Measurements from ENCODE around the gene CHCHD1. TPM values are rescaled to one million over a fixed set of nuclear protein-coding genes. Genes with fewer than 3 reads are reported as not detected.
A peak's percentile ranks its signal among the peaks of the same experiment; 100 is the strongest.
"Not testable (repeated sequence)": the region's sequence is repeated elsewhere in the genome, so short reads cannot be mapped to it uniquely, and the experiment has no call there.

Gene CHCHD1
- polyA plus RNA-seq (ENCODE audit: insufficient read length in 3 of 3) = 10 to 100 TPM; 47.1 to 51.8 (median 50.2) TPM

GRCh38 chr10:73781879-73782748, at the start of gene CHCHD1:
Gene CHCHD1, plus strand, starts transcription at chr10:73782048. Its CDS starts 28 bp downstream, at chr10:73782076.
- peak; percentile 81 to 86 (median 85) for DNase-seq (ENCODE audit: low read depth in 3 of 3, low spot score in 2 of 3)

DNA sequence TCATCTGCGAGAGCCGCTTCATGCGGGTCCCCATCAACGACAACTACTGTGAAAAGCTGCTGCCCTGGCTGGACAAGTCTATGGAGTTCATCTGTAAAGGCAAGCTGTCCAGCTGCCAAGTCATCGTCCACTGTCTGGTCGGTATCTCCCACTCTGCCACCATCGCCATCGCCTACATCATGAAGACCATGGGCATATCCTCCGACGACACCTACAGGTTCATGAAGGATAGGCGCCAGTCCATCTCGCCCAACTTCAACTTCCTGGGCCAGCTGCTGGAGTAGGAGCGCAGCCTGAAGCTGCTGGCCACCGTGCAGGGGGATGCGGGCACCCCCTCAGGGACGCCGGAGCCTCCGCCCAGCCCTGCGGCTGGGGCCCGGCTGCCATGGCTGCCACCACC, 49.4 kb upstream of the CHCHD1 start:
- DNase-seq (ENCODE audit: low read depth in 3 of 3, low spot score in 2 of 3) = no peak

GRCh38 chr10:73732931-73733623, 48.8 kb upstream of the CHCHD1 start:
- DNase-seq (ENCODE audit: low read depth in 3 of 3, low spot score in 2 of 3) = no peak

DNA sequence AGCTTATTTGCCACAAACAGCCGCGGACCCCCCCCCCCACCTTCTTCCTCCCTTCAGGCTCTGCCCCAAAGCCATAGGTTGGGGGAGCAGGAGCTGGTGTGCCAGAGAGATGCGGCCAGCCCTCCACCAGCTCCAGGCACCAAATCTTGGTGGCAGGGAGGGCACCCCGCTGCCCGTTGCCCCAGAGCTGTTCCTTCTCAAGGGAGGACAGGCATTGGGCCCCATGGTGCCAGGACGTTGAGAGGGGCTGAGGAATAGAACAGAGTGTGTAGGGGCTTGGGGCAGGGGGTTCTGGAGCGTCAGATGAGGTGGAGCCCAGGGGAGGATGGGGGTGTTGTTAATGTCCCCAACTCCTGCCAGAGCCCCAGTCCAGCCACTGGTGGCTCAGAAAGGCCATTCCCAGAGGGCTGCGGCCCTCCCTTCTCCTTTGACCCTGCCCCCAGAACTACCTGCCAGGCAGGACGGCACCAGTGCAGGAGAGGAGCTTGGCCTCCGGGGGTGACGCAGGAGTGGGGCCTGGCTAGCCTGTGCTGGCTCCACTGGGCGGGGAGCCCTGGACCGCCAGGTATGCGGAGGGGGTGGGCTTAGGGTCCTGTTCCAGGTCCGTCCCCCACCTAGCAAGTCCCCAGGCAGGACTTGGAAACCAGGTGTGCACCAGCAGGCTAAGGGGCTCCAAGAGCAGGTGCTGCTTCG, 47.7 kb upstream of the CHCHD1 start:
- DNase-seq (ENCODE audit: low read depth in 3 of 3, low spot score in 2 of 3) = no peak

DNA sequence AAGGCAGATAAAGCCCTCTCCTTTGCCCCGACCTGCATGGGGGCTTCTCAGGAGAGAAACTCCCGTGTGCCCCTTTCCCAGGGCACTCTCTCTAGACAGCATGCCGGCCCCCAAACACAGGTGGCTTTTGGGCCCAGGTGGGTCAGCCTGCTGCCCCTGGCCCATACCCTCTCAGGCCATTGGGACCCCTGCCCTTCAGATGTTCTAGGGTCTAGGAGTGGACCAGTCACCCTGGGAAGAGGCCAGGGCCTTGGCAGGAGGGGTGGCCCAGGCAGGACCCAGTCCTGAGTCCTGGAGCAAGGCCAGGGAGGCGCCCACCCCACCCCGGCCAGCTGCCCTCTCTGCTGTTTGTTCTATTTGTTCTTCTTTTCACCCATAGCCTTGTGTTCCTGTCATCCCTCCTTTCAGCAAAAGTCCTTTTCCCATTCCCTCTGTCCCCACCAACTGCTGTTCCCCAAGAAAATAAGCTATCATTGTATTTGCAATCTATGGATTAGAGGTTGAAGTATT, 47.0 kb upstream of the CHCHD1 start:
- no peak for DNase-seq (ENCODE audit: low read depth in 3 of 3, low spot score in 2 of 3)

GRCh38 chr10:73740501-73741254, 41.2 kb upstream of the CHCHD1 start:
- DNase-seq (ENCODE audit: low read depth in 3 of 3, low spot score in 2 of 3) = not testable (repeated sequence)

GRCh38 chr10:73742454-73742734, 39.5 kb upstream of the CHCHD1 start:
- no peak for DNase-seq (ENCODE audit: low read depth in 3 of 3, low spot score in 2 of 3)

DNA sequence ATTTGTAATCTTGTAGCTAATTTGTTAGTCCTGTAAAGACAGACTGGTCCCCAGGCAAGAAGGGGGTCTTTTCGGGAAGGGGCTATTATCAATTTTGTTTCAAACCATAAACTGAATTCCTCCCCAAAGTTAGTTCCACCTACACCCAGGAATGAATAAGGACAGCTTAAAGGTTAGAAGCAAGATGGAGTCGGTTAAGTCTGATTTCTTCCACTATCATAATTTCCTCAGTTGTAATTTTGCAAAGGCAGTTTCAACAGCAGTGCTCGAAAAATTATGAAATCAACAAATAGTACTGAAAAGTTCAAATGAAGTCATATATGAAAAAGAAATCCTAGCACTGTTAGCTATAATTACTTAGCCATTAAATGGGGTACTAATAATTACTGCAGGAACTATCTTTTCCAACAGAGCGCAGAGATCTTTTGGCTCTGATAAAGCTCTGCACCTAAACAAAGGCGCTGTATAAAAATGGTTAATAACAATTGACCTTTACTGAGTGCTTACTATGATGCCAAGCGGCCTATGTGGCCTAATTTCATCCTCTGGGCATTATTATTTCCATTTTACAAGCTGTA, 38.4 kb upstream of the CHCHD1 start:
- DNase-seq (ENCODE audit: low read depth in 3 of 3, low spot score in 2 of 3) = no peak

GRCh38 chr10:73743905-73744663, 37.8 kb upstream of the CHCHD1 start, which contains the start of gene SEC24C:
Gene SEC24C, plus strand, starts transcription at chr10:73744372. Its CDS starts 2,461 bp downstream, at chr10:73746833.
- peak; percentile 97 to 98 (median 98) for DNase-seq (ENCODE audit: low read depth in 3 of 3, low spot score in 2 of 3)

- DNase-seq (ENCODE audit: low read depth in 3 of 3, low spot score in 2 of 3) = peak in 2 of 3 donors; percentile 63 to 68
Measured at GRCh38 chr10:73744664-73744975, 37.2 kb upstream of the CHCHD1 start.

GRCh38 chr10:73746721-73747120, 35.1 kb upstream of the CHCHD1 start:
- DNase-seq (ENCODE audit: low read depth in 3 of 3, low spot score in 2 of 3) = no peak

DNA sequence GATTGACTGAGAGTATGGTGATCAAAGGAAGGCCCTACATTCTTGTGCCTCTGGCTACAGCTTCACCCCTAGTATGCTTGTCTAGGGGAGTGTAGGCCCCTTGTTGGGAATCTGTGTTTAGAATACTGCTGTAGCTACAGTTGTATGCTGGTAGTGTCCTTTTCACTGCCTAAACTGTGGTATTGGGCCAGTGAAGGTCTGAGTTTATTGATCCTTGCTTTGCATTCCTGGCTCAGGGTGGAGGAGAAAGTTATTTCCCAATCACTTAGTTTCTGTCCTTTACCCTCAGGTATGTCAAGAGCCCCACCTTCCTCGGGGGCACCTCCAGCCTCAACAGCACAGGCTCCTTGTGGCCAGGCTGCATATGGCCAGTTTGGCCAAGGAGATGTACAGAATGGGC, 31.0 kb upstream of the CHCHD1 start:
- DNase-seq (ENCODE audit: low read depth in 3 of 3, low spot score in 2 of 3) = no peak

DNA sequence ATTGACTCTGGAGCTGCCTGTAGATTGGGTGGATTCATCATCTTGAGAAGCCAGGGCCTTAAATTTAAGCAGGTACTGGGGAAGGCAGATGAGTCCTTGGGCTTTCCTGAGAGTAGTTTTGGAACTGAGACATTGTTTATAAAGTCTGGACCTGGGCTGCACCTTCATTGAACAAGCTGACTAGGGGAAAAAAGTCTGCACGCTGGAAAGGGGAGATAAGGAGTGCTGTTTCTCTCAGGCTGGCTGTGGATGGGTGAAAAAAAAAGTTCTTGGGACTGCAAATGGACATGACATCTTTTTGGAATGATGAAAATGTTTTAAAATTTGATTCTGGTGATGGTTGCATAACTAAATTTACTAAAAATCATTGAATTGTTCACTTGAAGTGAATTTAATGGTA, 25.7 kb upstream of the CHCHD1 start:
- DNase-seq (ENCODE audit: low read depth in 3 of 3, low spot score in 2 of 3) = no peak

- no peak for DNase-seq (ENCODE audit: low read depth in 3 of 3, low spot score in 2 of 3)
Measured at GRCh38 chr10:73758704-73759511, 22.9 kb upstream of the CHCHD1 start.

DNA sequence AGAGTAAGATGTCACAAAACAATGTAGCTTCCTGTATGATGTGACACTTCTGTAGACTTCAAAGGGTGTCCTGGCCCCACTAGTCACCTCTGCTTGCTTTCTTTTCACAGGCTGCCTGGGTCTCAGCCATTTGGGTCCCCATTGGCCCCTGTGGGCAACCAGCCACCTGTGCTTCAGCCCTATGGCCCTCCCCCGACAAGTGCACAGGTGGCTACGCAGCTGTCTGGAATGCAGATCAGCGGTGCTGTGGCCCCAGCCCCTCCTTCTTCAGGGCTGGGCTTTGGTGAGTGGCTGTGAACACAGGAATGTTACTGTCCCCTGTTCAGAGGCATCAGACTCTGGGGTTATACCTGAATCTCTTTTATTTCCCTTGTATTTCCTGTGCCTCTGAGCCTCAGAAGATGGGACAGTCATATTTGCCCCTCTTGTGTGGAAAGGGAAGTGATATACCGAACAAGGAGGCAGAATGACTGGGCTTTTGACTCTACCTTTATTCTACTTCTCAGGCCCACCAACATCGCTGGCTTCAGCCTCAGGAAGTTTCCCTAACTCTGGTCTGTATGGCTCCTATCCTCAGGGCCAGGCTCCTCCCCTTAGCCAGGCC, 22.2 kb upstream of the CHCHD1 start:
- no peak for DNase-seq (ENCODE audit: low read depth in 3 of 3, low spot score in 2 of 3)

- DNase-seq (ENCODE audit: low read depth in 3 of 3, low spot score in 2 of 3) = no peak
Measured at GRCh38 chr10:73761781-73762180, 20.1 kb upstream of the CHCHD1 start.

GRCh38 chr10:73762915-73763314, 18.9 kb upstream of the CHCHD1 start:
- DNase-seq (ENCODE audit: low read depth in 3 of 3, low spot score in 2 of 3) = no peak

GRCh38 chr10:73763343-73763742, 18.5 kb upstream of the CHCHD1 start:
- DNase-seq (ENCODE audit: low read depth in 3 of 3, low spot score in 2 of 3) = no peak
